ENCODE data around the gene SUPT6H.
A peak's percentile ranks its signal among the peaks of the same experiment; 100 is the strongest.

The SUPT6H gene

GRCh38 chr17:28661635-28662526, at the start of gene SUPT6H, which contains the start of gene SDF2:
Gene SUPT6H (plus strand): TSS chr17:28662205. CDS start chr17:28673402, 11,197 bp downstream.
Gene SDF2 (minus strand): TSS chr17:28661906. CDS start chr17:28661876, 30 bp downstream.
- peak; percentile 89 for DNase-seq
- peaks cover 50% of the 10 kb centered on the region for H3K36me3 ChIP-seq
- H3K27ac ChIP-seq: peak within 1 kb of the TSS; percentile 98
- H3K27me3 ChIP-seq (ENCODE audit: insufficient read depth, low read depth, severe bottlenecking): no peaks in the 10 kb centered on the region
- no peak for TF ChIP-seq CTCF (IDR thresholded peaks at IDR 0.05; ENCODE audit: low read depth, low read length)
- H3K9me3 ChIP-seq (ENCODE audit: severe bottlenecking): no peaks in the 10 kb centered on the region
- H3K4me3 ChIP-seq (ENCODE audit: low read depth, low read length): peak within 1 kb of the TSS; percentile 77

GRCh38 chr17:28612531-28612930, 49.5 kb upstream of the SUPT6H start:
- no peak overlapping the region for H3K4me3 ChIP-seq (ENCODE audit: low read depth, low read length)
- TF ChIP-seq CTCF (IDR thresholded peaks at IDR 0.05; ENCODE audit: low read depth, low read length): no peak
- H3K27me3 ChIP-seq (ENCODE audit: insufficient read depth, low read depth, severe bottlenecking): no peaks in the 10 kb centered on the region
- H3K27ac ChIP-seq: no peak overlapping the region
- no peak for DNase-seq
- no peaks in the 10 kb centered on the region for H3K9me3 ChIP-seq (ENCODE audit: severe bottlenecking)
- peaks cover 59% of the 10 kb centered on the region for H3K36me3 ChIP-seq

GRCh38 chr17:28612936-28613872, 48.8 kb upstream of the SUPT6H start:
- TF ChIP-seq CTCF (IDR thresholded peaks at IDR 0.05; ENCODE audit: low read depth, low read length): peak; percentile 75
- Histone ChIP-seq H3K9me3 (ENCODE audit: severe bottlenecking) (no peaks in the 10 kb centered on the region), H3K27ac (no peak overlapping the region), H3K27me3 (ENCODE audit: insufficient read depth, low read depth, severe bottlenecking) (no peaks in the 10 kb centered on the region), H3K36me3 (peaks cover 65% of the 10 kb centered on the region), H3K4me3 (ENCODE audit: low read depth, low read length) (no peak overlapping the region)
- DNase-seq: peak; percentile 60

- TF ChIP-seq CTCF (IDR thresholded peaks at IDR 0.05; ENCODE audit: low read depth, low read length): no peak
- Histone ChIP-seq H3K9me3 (ENCODE audit: severe bottlenecking) (no peaks in the 10 kb centered on the region), H3K27me3 (ENCODE audit: insufficient read depth, low read depth, severe bottlenecking) (no peaks in the 10 kb centered on the region), H3K27ac (no peak within 1 kb of the TSS), H3K36me3 (peaks cover 73% of the 10 kb centered on the region), H3K4me3 (ENCODE audit: low read depth, low read length) (no peak within 1 kb of the TSS)
- no peak for DNase-seq
Measured at GRCh38 chr17:28613931-28614381, 48.0 kb upstream of the SUPT6H start, which contains the start of gene RSKR. Gene RSKR (minus strand): TSS chr17:28614185. CDS start chr17:28614161, 24 bp downstream.

GRCh38 chr17:28615260-28615940, 46.6 kb upstream of the SUPT6H start:
- no peaks in the 10 kb centered on the region for H3K9me3 ChIP-seq (ENCODE audit: severe bottlenecking)
- H3K4me3 ChIP-seq (ENCODE audit: low read depth, low read length): no peak overlapping the region
- TF ChIP-seq CTCF (IDR thresholded peaks at IDR 0.05; ENCODE audit: low read depth, low read length): no peak
- no peak overlapping the region for H3K27ac ChIP-seq
- H3K36me3 ChIP-seq: peaks cover 87% of the 10 kb centered on the region
- DNase-seq: no peak
- no peaks in the 10 kb centered on the region for H3K27me3 ChIP-seq (ENCODE audit: insufficient read depth, low read depth, severe bottlenecking)
